MCF 10A (cell line): ENCODE data around the gene TIPARP. TPM values are rescaled to one million over a fixed set of nuclear protein-coding genes. Genes with fewer than 3 reads are reported as not detected.

Experiments
- BruUV-seq: library from RNA; stranded (reverse); fragments of 400-500 nt; replicated peaks from 2 replicates; lab custom pipeline; 2021; lab: Mats Ljungman, UMichigan
- CTCF ChIA-PET: fragments of 300-600 bp; sonication (Branson Sonifier 250); formaldehyde crosslinking; extraction: SDS; loops from one replicate; lab custom pipeline; 2021; ENCODE audit warnings: antibody characterized with exemption, inconsistent platforms; lab: Yijun Ruan, JAX
- POLR2A ChIA-PET: fragments of 300-600, 350-650 bp; sonication (Branson Sonifier 250); formaldehyde crosslinking; extraction: SDS; loops from one replicate; lab custom pipeline; 2020; ENCODE audit warnings: antibody characterized with exemption, inconsistent platforms; lab: Yijun Ruan, JAX
- DNase-seq: peaks from one replicate; pipeline ENCODE4 v3.0.0-alpha.2; 2018; ENCODE audit not compliant: unreplicated experiment
- H3K27ac Mint-ChIP-seq: one replicate; pipeline ENCODE4 v1.8.0; 2022; ENCODE audit warnings: mild to moderate bottlenecking, low read depth, mixed read lengths; ENCODE audit not compliant: unreplicated experiment
- H3K27me3 Mint-ChIP-seq: one replicate; pipeline ENCODE4 v1.8.0; 2022; ENCODE audit warnings: mixed read lengths; ENCODE audit not compliant: insufficient read depth, unreplicated experiment
- H3K36me3 Mint-ChIP-seq: one replicate; pipeline ENCODE4 v1.8.0; 2022; ENCODE audit warnings: mild to moderate bottlenecking, moderate library complexity, mixed read lengths; ENCODE audit not compliant: insufficient read depth, unreplicated experiment
- H3K4me1 Mint-ChIP-seq: one replicate; pipeline ENCODE4 v1.8.0; 2022; ENCODE audit warnings: mixed read lengths; ENCODE audit not compliant: insufficient read depth, unreplicated experiment
- H3K4me3 Mint-ChIP-seq: one replicate; pipeline ENCODE4 v1.8.0; 2022; ENCODE audit warnings: mild to moderate bottlenecking, moderate library complexity, mixed read lengths; ENCODE audit not compliant: unreplicated experiment
- H3K9me3 Mint-ChIP-seq: one replicate; pipeline ENCODE4 v1.8.0; 2022; ENCODE audit warnings: mixed read lengths; ENCODE audit not compliant: unreplicated experiment
- CTCF ChIP-seq: fragments of 200-600 bp; IDR thresholded peaks from one replicate; pipeline ENCODE4 v1.8.0; 2022; ENCODE audit warnings: antibody characterized with exemption, mild to moderate bottlenecking; ENCODE audit not compliant: unreplicated experiment
- intact Hi-C: fragments of 100-400 bp; cut with micrococcal nuclease; formaldehyde crosslinking; loops from 2 replicates; pipeline ENCODE4 v1.14.1; 2022
- total RNA-seq: library from RNA; stranded (reverse); gene quantifications from 2 replicates; pipeline ENCODE4 v1.2.3, GENCODE V29; 2022

The TIPARP gene
- total RNA-seq, 1 experiment from 2014 or later = 50.0 TPM

- ChIA-PET POLR2A (interaction anchor here (0.7 kb wide), 1 partner anchor 39 kb away, joined by 4 read pairs; no protein-coding TSS in a partner anchor), CTCF (no interaction called here)
- Mint-ChIP-seq H3K4me1 (peaks cover 21% of the 10 kb centered on the region), H3K36me3 (peaks cover 53% of the 10 kb centered on the region), H3K9me3 (no peaks in the 10 kb centered on the region), H3K4me3 (no peak overlapping the region), H3K27me3 (no peaks in the 10 kb centered on the region), H3K27ac (no peak overlapping the region)
- DNase-seq = no peak
- TF ChIP-seq CTCF = no peak
- BruUV-seq = no TSS peak
- intact Hi-C loops = no loop called here
These were observed 41.9 kb downstream of the TIPARP start for GRCh38 chr3:156716105-156716862.

GRCh38 chr3:156718622-156719306, 44.4 kb downstream of the TIPARP start:
- peak overlapping the region; percentile 92 for H3K27ac Mint-ChIP-seq
- H3K4me1 Mint-ChIP-seq = peaks cover 21% of the 10 kb centered on the region
- no peak for TF ChIP-seq CTCF
- DNase-seq = no peak
- H3K36me3 Mint-ChIP-seq = peaks cover 51% of the 10 kb centered on the region
- intact Hi-C loops = no loop called here
- ChIA-PET POLR2A (interaction anchor here (0.8 to 2.6 kb wide), 6 partner anchors 13 to 164 kb away, joined by 3 to 6 read pairs (median 3); partner anchors contain the start of gene SSR3), CTCF (interaction anchor here (0.5 to 0.7 kb wide), 2 partner anchors 22 to 51 kb away, joined by 3 read pairs; no protein-coding TSS in a partner anchor)
- H3K9me3 Mint-ChIP-seq = no peaks in the 10 kb centered on the region
- BruUV-seq = no TSS peak
- no peak overlapping the region for H3K4me3 Mint-ChIP-seq
- no peaks in the 10 kb centered on the region for H3K27me3 Mint-ChIP-seq

GRCh38 chr3:156720826-156721225, 46.4 kb downstream of the TIPARP start:
- intact Hi-C loops = loop anchor here (5.0 kb wide), 1 partner anchor 361 kb away; no protein-coding TSS in a partner anchor
- peaks cover 50% of the 10 kb centered on the region for H3K36me3 Mint-ChIP-seq
- no peak overlapping the region for H3K27ac Mint-ChIP-seq
- POLR2A ChIA-PET = no interaction called here
- CTCF ChIA-PET = no interaction called here
- no peaks in the 10 kb centered on the region for H3K27me3 Mint-ChIP-seq
- TF ChIP-seq CTCF = no peak
- H3K9me3 Mint-ChIP-seq = no peaks in the 10 kb centered on the region
- BruUV-seq = no TSS peak
- H3K4me1 Mint-ChIP-seq = peaks cover 32% of the 10 kb centered on the region
- no peak for DNase-seq
- H3K4me3 Mint-ChIP-seq = no peak overlapping the region
